ENCODE measurements around the gene ZNF408. TPM values are rescaled to one million over a fixed set of nuclear protein-coding genes. Genes with fewer than 3 reads are reported as not detected.

ZNF408 gene
- total and polyA plus RNA-seq, 2 donors (not counting 3 experiments of a cell fraction or from before 2014, with no cell fraction given) = 7.8 to 10.9 TPM

- no peak overlapping the region for H2AFZ ChIP-seq (ENCODE audit: low read depth, low read length)
- dilution Hi-C loops (cut with MboI; ENCODE audit: extremely low pct_ligation_motif_present, low sequenced_read_pairs) (no loop called here), intact Hi-C loops (cut with micrococcal nuclease) (no loop called here)
- no peak for FAIRE-seq
- peaks cover 0 to 29% of the 10 kb centered on the region in 2 experiments for H3K36me3 ChIP-seq (ENCODE audit: control insufficient read depth in 2 of 2, extremely low read depth in 1 of 2, insufficient read depth in 2 of 2, low read length in 2 of 2)
- H3K4me3 ChIP-seq (replicated peaks in 1 of 3; ENCODE audit: insufficient read depth in 1 of 3, low read depth in 1 of 3, low read length in 3 of 3) = no peak overlapping the region
- no peak overlapping the region for H3K27ac ChIP-seq (ENCODE audit: insufficient read depth, low read depth, low read length)
- no peaks in the 10 kb centered on the region for H3K27me3 ChIP-seq (ENCODE audit: control insufficient read depth in 2 of 2, insufficient read depth in 2 of 2, low read length in 2 of 2)
- TF ChIP-seq CTCF (IDR thresholded peaks at IDR 0.05; ENCODE audit: extremely low read depth in 1 of 2, insufficient read depth in 1 of 2, low read depth in 1 of 2, low read length in 2 of 2) (no peak), JUN (IDR thresholded peaks at IDR 0.05; ENCODE audit: borderline replicate concordance, insufficient read depth, insufficient read length, low read depth) (no peak), FOS (IDR thresholded peaks at IDR 0.05; ENCODE audit: borderline replicate concordance, insufficient read depth, low read length) (no peak)
- DNase-seq (ENCODE audit: low read depth, low spot score) = no peak
- H3K4me1 ChIP-seq (ENCODE audit: control insufficient read depth, extremely low read depth, insufficient read depth, low read length) = no peaks in the 10 kb centered on the region
- no peaks in the 10 kb centered on the region for H3K9me1 ChIP-seq (replicated peaks; ENCODE audit: control insufficient read depth, extremely low read depth, insufficient read depth, low read length)
- H3K9ac ChIP-seq (replicated peaks; ENCODE audit: extremely low read depth, insufficient read depth, low read length) = no peak overlapping the region
- ChIA-PET POLR2A (no interaction called here), CTCF (no interaction called here)
- no TSS peak for BruUV-seq (replicated peaks)
- H3K9me3 ChIP-seq (replicated peaks; ENCODE audit: control insufficient read depth, insufficient read depth, low read length) = no peaks in the 10 kb centered on the region
- no peak overlapping the region for H3K4me2 ChIP-seq (ENCODE audit: insufficient read depth, low read length)
- no peaks in the 10 kb centered on the region for H3K79me2 ChIP-seq (ENCODE audit: control insufficient read depth, insufficient read depth, low read length)
- no peaks in the 10 kb centered on the region for H4K20me1 ChIP-seq (replicated peaks; ENCODE audit: control insufficient read depth, extremely low read depth, insufficient read depth, low read length)
These were observed 21.3 kb upstream of the ZNF408 start for GRCh38 chr11:46679241-46680163.

All from endothelial cell of umbilical vein (primary cell).